G401.6 (cell line): ENCODE measurements around the gene ENPP3.

Experiments
- FAIRE-seq: peaks from 2 replicates; lab custom pipeline; 2012; peaks lifted over from hg19 to GRCh38; lab: Jason Lieb, UNC

The ENPP3 gene

DNA sequence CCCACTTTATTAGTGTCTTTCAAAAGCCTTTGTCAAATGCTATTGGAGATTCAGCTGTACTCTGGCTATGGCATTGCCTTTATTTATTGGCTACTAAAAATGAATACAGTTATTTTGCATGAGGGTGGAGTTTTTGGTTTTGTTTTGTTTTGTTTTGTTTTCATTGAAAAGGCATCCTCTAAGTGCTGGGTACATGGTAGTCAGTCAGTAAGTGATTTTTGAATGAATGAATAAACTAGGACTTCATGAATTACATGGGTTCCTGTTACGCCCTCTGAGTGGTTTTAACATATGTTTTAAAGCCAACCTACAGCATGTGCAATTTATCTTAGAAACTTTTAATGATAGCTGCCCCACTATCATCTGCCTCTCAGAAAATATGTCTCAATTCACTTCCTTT is 131.9 kb downstream of the ENPP3 start:
- no peak for FAIRE-seq

DNA sequence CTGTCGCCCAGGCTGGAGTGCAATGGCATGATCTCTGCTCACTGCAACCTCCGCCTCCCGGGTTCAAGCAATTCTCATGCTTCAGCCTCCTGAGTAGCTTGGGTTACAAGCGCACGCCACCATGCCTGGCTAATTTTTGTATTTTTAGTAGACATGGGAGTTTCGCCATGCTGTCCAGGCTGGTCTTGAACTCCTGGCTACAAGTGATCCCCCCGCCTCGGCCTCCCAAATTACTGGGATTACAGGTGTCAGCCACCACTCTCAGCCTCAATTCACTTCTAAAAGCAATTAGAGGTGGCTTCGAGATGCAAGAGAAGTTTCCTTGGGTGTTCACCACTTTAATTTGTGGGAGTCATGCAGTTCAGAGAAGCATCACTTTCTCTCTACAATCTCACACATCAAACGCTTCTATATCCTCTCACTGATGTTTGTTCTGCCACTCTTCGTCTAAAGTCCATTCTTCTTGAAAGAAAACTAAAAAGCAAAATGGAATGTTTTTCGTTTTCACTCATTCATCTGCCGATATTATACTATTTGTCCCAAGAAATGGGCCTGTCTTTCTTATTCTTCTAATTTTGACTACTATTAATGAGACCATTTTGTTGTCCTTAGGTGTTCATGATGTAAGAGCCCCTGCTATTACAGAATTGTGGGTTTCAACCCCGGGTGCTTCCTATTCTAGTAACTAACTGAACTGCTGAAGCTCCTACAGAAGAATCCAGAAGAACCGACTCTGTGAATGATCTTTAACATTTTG is 132.5 kb downstream of the ENPP3 start:
- no peak for FAIRE-seq

DNA sequence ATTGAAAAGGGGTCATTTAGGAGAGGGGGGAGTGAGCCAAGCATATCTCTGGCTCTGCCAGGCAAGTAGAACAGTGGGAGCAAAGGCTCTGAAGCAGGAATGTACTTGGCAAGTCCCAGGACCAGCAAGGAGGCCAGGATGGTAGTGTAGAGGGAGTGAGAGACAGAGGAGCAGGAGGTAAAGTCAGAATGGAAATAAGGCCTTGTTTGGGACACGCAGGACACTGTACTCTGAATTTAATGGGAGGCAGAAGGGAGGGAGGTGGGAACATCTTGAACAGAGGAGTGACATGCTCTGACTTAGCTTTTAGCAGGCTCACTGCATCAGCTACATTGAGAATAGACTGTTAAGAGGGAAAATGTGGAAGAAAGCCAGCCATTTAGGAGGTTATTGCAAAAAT is 133.7 kb downstream of the ENPP3 start:
- no peak for FAIRE-seq

DNA sequence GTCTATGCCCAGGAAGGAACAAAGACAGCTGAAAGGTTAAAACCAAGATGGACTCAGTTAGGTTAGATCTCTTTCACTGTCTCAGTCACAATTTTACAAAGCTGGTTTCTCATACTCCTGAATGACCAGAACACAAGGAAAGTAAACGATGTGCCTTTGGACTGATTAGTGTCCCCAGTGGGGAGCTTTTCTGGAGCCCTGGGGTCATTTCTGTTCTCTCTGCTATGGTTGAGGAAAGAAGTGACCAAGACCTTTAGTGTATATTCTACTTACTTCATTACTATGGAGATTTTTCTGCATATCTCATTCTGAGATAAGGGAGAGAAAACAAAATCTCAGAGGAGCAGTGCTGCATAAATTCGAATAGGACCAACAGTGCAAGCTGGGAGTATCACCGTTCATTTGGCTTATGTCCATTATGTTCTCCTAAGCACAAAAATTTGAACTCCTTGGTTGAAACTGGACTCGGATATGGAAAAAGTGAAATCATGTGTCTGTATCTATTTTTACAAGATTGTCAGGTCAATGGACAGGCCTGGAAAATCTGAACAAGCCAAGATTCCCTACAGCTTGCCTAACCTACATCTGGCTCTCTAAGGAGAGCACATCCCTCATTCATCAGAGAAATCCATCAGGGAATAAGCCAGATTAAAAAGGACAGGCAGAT is 136.3 kb downstream of the ENPP3 start:
- FAIRE-seq, result no peak

DNA sequence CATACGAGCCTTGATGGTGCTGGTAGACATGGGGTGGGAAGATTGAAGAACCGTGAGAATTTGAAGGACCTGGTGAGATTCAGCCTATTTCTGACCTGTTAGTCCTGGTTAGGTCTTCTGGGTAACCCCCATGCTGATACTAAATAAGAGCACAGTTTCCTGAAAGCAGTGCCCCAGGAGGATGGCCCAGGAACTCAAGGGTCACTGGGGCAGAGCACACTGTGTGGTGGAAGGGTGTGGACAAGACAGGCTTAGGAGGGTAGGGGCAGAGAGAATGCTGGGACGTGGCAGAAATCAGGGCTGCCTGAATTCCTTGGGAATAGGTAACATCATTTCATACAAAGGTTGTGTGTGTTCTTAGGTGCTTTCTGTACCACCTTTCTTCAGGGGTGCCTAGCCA is 138.8 kb downstream of the ENPP3 start:
- FAIRE-seq, result no peak

DNA sequence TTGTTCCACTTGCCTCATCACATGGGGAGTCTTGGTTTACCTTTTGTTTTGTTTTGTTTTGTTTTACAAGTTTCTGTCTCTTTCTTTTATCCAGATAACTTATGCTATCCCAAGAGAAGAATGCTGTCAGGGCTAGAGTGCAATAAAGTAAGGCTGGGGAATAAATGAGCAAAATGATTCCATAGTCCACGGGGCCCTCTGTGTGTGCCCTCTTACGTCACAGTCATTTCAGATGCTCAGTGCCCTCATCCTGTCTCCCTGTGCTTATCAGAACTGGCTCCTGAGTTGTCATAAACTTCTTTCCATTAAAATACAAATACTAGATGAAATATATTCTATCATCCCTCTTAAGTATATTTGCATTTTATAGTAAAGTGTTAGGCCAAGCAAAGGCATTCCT is 139.9 kb downstream of the ENPP3 start:
- FAIRE-seq, result no peak

DNA sequence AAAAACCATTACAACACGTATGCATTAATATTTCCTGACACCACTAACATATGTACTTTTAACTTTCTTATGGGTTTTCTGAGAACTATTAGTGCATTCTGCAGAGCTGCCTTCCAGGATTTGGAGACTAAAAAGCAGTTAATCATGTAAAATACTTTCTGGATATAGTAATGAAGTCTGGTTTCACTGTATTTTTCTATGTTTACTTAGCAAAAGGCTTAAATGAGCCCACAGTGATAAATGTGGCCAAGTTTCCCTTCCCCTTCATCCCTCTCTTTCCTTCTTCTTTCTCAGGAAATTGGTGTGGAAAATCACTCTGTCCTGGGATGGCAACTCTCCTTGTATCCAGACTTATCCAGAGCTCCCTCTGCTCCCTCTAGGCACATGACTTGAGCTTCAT is 141.1 kb downstream of the ENPP3 start:
- no peak for FAIRE-seq

DNA sequence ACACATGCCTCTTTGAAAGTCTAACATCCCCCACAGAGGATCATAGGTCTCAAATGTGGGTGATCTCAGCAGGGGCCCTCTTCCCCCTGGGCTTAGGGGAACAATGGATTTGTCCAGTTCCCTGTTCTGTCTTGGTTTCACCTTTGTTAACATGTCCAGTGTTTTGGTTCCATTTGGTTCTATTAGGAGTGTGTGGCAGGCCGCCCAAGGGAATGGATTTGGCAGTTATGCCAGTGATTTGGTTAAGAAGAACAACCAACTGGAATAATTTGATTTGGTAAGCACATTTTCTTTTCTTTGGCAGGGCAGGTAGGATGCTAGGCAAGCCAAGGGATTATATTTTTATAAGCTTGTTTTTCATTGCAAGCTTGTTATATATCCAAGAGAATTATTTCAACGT is 142.2 kb downstream of the ENPP3 start:
- FAIRE-seq, result no peak

DNA sequence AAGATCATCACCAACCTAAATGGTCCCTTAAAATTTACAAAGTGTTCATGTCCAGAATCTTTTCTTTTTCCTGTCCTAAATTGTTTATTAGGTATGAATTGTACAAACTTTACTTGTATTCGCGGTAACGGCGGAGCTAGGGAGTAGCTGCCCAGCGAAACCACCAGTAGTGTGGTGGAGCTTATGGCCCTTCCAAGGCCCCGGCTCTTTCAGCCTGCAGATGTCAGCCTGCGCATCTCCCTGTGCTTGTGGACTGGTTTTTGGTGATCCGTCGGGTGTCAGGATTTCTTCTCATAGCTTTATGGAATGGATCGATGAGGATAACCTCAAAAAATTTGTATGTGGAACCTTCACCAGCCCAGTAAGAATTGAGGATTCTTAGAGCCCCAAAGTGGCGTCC is 143.5 kb downstream of the ENPP3 start:
- no peak for FAIRE-seq

DNA sequence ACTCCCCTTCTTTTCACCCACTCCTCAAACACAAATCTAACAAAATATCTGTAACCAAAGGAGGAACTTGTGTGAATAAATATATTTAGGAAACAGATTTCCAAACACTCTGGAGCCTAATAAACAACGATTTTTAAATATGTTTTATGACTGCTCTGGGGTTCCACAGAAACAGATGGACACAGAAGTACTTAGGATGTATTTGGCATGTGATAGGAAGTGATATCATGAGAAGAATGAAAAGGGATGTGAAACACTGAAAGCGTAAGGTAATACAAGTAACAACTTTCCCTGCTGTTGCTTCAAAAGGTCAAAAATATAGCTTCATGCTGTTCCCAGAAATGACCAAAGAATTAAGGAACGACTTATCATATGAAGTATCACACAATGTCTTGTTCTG is 144.6 kb downstream of the ENPP3 start:
- no peak for FAIRE-seq

DNA sequence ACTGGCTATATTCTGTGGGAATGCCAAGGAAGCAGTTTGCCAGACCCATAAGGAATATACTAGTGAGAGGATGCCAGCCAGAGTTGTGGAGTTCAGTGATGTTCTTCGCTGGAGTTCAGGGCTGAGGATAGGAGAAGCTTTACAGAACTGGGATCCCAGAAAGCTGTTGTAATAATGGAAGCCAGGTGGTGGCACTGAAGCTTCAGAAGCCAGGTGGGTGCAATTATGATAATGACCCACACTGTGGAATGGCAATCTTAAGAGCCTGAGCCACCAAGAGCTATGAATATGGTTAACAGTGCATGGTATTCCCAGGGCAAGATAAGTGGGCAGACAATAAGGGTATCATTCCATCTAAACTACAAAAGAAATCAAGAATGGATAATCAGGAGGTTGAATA is 145.7 kb downstream of the ENPP3 start:
- FAIRE-seq, result no peak

DNA sequence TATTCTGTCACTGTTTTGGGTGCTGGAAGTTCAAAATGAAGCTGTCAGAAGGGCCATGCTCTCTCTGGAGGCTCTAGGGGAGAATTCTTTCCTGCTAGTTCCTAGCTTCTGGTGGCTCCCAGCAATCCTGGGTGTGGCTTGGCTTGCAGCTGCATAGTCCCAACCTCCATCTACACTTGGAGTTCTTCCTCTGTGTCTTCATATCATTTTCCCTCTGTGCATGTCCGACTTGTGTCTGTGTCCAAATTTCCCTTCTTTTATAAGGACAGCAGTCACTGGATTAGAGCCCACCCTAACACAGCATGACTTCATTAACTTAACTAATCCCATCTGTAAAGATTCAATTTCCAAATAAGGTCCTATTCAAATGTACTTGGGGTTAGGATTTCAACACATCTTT is 147.5 kb downstream of the ENPP3 start:
- no peak for FAIRE-seq

DNA sequence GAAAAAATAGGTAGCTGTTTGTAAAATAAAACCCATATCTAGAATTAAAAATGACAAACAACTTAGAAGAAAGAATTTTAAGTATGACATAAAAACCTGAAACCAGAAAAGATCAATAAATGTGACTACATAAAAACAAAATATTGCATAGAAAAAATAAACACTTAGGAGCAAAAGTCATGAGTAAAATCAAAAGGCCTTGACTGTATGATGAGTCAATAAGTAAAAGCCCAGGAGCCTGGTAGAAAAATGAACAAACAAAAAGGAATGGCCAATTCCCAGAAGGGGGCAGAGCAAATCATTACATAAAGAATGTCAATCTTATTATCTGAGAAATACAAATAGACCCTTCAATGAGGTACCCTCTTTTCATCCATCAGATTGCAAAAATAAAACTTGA is 150.0 kb downstream of the ENPP3 start:
- FAIRE-seq, result no peak

DNA sequence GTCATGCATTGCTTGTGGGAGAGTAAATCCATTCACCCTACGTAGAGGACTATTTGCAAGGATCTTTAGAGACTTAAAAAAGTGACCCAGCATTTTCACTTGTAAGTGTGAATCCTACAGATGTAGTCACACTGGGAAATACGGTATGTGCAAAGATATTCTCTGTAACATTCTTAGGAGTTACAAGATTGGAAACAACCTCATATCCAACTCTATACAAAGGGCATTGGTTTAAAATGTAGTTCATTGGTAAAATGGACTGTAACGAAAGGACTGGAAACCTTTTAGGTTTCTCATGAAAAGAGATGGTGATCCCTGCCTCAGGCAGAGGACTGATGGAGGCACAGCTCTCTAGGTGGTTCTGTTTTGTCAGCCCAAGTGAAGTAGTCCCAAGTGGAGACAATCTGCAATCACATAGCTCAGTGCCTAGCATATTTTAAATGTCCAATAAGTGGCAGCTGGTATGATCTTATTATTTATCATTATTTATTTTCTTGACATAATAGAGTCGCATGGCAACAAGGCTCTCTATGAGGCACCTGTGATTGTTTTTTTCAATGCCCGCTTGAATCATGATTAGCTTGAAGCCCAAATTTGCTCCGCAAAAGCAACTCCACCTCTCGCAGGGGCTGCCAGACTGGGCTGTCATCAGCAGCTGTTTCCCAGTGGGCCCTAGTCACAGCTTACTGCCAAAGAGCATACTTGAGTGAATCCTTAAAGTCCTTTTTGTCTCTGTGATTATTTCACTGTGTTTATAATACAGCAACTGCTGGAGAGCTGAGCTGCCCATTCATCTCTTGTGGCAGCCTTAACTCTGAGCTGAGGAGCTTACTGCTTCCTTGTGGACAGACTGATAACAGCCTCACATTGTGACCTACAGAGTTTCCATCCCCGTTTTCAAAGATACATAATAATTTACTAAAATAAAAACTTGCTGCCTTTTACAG is 150.9 kb downstream of the ENPP3 start:
- FAIRE-seq, result no peak

DNA sequence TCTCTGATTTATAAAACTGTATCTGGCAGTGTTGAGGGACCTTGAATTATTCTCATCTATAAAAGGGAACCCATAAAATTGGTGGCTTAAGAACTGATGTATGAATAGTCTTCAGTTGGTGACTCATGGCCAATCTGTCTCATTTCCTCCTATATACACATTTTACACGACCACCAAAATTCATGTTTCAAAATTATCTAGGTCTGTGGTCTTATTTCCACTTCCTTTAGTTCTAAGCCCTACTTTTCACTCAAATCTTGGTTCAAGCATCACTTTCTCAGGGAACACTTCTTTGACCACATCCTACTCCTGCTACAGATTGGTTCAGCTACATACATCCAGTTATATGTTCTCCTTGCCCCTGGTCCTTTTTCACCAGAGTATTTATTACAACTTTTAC is 152.1 kb downstream of the ENPP3 start:
- no peak for FAIRE-seq

DNA sequence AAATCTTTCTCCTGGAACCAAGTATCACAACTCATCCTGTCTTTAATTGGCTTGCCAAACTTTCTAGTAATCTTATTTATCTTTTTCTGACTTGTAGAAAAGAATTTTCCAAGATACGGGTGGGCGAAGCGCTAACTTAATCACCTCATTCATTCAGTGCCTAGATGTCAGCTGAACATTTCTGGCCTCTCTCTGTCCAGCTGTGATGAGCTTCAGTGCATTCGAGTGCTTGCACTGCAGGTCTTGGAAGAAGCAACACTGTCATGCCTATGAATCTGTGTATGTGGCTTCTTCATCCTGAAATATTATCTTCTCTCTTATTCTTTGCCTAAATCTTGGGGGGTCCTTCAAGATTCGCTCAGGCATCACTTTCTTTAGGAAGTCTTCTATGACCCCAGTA is 154.4 kb downstream of the ENPP3 start:
- FAIRE-seq, result no peak

DNA sequence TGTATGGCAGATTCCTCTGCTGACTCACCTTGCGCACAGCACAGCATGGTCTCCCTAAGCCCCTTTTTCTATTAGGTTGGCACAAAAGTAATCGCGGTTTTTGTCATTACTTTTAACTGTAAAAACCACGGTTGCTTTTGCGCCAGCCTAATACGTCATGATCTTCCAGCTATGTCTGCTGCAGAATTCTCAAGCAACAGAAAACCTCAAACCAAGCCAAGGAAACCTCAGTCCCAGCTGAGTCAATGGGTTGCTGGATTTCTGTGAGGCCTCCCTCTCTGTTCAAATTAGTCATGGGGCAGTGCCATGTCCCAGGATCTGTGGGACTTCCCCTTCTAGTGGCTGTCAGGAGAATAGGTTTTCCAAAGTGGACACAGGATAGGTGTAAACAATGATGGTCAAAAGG is 155.0 kb downstream of the ENPP3 start:
- no peak for FAIRE-seq

DNA sequence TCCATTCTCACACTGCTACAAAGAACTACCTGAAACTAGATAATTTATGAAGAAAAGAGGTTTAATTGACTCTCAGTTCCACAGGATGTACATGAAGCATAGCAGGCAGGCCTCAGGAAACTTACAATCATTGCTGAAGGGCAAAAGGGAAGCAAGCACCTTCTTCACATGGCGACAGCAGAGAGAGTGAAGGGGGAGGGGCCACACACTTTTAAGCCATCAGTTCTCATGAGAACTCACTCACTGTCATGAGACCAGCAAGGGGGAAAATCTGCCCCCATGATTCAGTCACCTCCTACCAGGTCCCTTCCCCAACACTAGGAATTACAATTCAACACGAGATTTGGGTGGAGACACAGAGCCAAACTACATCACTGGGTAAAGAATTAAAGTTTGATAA is 158.3 kb downstream of the ENPP3 start:
- FAIRE-seq, result no peak
